Measurements from ENCODE around the gene TNFRSF8. TPM values are rescaled to one million over a fixed set of nuclear protein-coding genes. Genes with fewer than 3 reads are reported as not detected.

TNFRSF8 gene
- total and polyA plus RNA-seq, 9 of the 15 experiments (the other 6 are each of a cell fraction or from before 2014, with no cell fraction given), result 3.5 to 38.4 (median 17.1) TPM

DNA sequence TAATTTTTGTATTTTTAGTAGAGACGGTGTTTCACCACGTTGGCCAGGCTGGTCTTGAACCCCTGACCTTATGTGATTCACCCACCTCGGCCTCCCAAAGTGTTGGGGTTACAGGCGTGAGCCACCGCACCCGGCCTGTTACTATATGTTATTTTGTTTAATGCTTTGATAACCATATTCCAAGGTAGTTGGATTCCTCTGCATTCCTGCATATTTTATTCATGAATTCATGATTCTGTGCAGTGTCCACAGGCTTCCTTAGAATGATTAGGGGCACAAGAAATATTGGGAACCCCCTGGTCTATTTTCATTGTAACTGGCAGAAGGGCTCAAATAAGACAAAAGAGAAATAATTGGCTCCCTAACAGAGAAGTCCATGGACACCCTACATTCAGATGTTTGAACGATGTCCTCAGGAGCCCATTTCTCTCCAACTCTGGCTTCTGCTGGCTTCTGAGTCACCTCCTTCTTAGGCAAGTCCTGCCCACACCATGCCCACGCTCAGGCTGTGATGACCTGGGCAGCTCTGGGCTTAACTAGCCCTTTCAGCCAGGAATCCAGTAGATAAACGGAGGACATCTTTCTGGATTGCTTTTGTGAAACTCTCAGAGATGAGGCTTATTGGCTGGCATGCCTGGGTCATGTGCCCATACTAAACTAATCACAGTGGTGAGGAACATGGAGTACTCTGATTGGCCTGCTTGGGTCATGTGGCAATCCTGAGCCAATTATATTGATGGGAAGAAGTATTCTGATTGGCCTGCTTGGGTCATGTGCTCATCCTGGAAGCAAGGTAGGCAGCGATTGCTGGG is 32.6 kb downstream of the TNFRSF8 start (continued):
- TF ChIP-seq ZNF699 (CRISPR knock-in tag; IDR thresholded peaks at IDR 0.05; ENCODE audit: insufficient replicate concordance) (no peak), ZBTB1 (CRISPR knock-in tag; IDR thresholded peaks at IDR 0.05; ENCODE audit: borderline replicate concordance, low read depth) (no peak), RBM39 (optimal IDR thresholded peaks at IDR 0.05; ENCODE audit: low read depth, low read length) (no peak), ZBED1 (IDR thresholded peaks at IDR 0.05) (no peak), NEUROD1 (IDR thresholded peaks at IDR 0.05; ENCODE audit: borderline replicate concordance, low read depth, low read length, partially characterized antibody) (no peak), RBM15 (IDR thresholded peaks at IDR 0.05; ENCODE audit: insufficient read depth, low read length) (no peak), ILF3 (IDR thresholded peaks at IDR 0.05; ENCODE audit: borderline replicate concordance) (no peak), NFYB (IDR thresholded peaks at IDR 0.05; ENCODE audit: extremely low read depth, insufficient read length) (peak; percentile 92), HSF4 (CRISPR knock-in tag; IDR thresholded peaks at IDR 0.05; ENCODE audit: borderline replicate concordance) (no peak), MEF2A (IDR thresholded peaks at IDR 0.05; ENCODE audit: control insufficient read depth, low read depth, low read length) (no peak), SMAD4 (CRISPR knock-in tag; conservative IDR thresholded peaks at IDR 0.05) (no peak), KDM5B (IDR thresholded peaks at IDR 0.05; ENCODE audit: insufficient replicate concordance, low read depth, low read length) (no peak)
- TF ChIP-seq, protein P1, sequence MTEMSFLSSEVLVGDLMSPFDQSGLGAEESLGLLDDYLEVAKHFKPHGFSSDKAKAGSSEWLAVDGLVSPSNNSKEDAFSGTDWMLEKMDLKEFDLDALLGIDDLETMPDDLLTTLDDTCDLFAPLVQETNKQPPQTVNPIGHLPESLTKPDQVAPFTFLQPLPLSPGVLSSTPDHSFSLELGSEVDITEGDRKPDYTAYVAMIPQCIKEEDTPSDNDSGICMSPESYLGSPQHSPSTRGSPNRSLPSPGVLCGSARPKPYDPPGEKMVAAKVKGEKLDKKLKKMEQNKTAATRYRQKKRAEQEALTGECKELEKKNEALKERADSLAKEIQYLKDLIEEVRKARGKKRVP (CRISPR knock-in tag; IDR thresholded peaks at IDR 0.05), result no peak
- TF ChIP-seq, protein P2, sequence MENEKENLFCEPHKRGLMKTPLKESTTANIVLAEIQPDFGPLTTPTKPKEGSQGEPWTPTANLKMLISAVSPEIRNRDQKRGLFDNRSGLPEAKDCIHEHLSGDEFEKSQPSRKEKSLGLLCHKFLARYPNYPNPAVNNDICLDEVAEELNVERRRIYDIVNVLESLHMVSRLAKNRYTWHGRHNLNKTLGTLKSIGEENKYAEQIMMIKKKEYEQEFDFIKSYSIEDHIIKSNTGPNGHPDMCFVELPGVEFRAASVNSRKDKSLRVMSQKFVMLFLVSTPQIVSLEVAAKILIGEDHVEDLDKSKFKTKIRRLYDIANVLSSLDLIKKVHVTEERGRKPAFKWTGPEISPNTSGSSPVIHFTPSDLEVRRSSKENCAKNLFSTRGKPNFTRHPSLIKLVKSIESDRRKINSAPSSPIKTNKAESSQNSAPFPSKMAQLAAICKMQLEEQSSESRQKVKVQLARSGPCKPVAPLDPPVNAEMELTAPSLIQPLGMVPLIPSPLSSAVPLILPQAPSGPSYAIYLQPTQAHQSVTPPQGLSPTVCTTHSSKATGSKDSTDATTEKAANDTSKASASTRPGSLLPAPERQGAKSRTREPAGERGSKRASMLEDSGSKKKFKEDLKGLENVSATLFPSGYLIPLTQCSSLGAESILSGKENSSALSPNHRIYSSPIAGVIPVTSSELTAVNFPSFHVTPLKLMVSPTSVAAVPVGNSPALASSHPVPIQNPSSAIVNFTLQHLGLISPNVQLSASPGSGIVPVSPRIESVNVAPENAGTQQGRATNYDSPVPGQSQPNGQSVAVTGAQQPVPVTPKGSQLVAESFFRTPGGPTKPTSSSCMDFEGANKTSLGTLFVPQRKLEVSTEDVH (IDR thresholded peaks at IDR 0.05; ENCODE audit: low read depth, partially characterized antibody), result no peak
- TF ChIP-seq, protein P3, sequence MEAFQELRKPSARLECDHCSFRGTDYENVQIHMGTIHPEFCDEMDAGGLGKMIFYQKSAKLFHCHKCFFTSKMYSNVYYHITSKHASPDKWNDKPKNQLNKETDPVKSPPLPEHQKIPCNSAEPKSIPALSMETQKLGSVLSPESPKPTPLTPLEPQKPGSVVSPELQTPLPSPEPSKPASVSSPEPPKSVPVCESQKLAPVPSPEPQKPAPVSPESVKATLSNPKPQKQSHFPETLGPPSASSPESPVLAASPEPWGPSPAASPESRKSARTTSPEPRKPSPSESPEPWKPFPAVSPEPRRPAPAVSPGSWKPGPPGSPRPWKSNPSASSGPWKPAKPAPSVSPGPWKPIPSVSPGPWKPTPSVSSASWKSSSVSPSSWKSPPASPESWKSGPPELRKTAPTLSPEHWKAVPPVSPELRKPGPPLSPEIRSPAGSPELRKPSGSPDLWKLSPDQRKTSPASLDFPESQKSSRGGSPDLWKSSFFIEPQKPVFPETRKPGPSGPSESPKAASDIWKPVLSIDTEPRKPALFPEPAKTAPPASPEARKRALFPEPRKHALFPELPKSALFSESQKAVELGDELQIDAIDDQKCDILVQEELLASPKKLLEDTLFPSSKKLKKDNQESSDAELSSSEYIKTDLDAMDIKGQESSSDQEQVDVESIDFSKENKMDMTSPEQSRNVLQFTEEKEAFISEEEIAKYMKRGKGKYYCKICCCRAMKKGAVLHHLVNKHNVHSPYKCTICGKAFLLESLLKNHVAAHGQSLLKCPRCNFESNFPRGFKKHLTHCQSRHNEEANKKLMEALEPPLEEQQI (IDR thresholded peaks at IDR 0.05), result peak; percentile 80
- TF ChIP-seq, protein P4, sequence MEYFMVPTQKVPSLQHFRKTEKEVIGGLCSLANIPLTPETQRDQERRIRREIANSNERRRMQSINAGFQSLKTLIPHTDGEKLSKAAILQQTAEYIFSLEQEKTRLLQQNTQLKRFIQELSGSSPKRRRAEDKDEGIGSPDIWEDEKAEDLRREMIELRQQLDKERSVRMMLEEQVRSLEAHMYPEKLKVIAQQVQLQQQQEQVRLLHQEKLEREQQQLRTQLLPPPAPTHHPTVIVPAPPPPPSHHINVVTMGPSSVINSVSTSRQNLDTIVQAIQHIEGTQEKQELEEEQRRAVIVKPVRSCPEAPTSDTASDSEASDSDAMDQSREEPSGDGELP (CRISPR knock-in tag; IDR thresholded peaks at IDR 0.05; ENCODE audit: borderline replicate concordance), result no peak
- TF ChIP-seq, protein P5, sequence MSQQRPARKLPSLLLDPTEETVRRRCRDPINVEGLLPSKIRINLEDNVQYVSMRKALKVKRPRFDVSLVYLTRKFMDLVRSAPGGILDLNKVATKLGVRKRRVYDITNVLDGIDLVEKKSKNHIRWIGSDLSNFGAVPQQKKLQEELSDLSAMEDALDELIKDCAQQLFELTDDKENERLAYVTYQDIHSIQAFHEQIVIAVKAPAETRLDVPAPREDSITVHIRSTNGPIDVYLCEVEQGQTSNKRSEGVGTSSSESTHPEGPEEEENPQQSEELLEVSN (IDR thresholded peaks at IDR 0.05; ENCODE audit: borderline replicate concordance in 1 of 2, extremely low read depth in 1 of 2, insufficient read depth in 1 of 2, insufficient read length in 1 of 2, low read depth in 1 of 2, low read length in 1 of 2, poor library complexity in 1 of 2, severe bottlenecking in 1 of 2), result no peak
